UCSD-AML1 (cell line): ENCODE results near the gene MANSC1.
"Not testable (repeated sequence)": the region's sequence is repeated elsewhere in the genome, so short reads cannot be mapped to it uniquely, and the experiment has no call there.

Source experiments
- DNase-seq: peaks from one replicate; lab custom pipeline; 2025; ENCODE audit not compliant: unreplicated experiment; lab: John Stamatoyannopoulos, UW

The MANSC1 gene

DNA sequence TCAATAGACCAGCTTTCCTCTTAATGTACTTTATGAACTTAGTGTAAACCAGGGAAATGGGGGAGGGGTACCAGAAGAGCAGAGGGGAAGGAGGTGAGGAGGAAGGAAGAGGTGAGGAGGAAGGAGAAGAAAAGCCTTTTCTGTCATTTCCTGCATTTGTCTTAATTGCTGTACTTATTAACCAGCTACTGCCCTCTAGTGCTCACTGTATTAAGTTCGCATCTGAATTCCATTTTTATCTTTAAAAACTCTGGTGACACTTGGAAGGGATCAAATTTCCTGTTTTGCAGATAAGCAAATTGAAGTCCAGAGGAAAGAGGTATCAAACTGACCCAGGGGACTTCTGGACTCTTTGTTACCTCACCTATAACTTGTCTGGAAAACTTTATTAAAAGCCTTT lies 22.2 kb downstream of the MANSC1 start:
- DNase-seq, result no peak

GRCh38 chr12:12326262-12326661 lies 23.8 kb downstream of the MANSC1 start:
- no peak for DNase-seq

GRCh38 chr12:12323591-12323990 lies 26.5 kb downstream of the MANSC1 start:
- no peak for DNase-seq

DNA sequence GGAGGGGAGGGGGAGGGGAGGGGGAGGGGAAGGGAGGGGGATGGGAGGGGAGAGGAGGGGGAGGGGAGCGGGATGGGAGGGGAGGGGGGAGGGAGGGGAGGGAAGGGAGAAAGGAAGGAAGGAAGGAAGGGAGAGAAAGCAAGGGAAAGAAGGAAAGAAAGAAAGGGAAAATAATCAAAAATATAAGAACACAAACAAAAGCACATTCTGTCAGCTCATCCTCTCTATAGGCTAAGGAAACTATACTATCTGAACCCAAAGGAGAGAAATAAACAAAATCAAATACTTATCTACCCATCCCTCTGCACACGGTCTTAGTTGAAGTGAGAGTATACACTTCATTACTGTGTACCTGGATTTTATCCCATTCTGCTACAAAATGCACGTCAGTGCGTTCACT lies 26.9 kb downstream of the MANSC1 start:
- no peak for DNase-seq

DNA sequence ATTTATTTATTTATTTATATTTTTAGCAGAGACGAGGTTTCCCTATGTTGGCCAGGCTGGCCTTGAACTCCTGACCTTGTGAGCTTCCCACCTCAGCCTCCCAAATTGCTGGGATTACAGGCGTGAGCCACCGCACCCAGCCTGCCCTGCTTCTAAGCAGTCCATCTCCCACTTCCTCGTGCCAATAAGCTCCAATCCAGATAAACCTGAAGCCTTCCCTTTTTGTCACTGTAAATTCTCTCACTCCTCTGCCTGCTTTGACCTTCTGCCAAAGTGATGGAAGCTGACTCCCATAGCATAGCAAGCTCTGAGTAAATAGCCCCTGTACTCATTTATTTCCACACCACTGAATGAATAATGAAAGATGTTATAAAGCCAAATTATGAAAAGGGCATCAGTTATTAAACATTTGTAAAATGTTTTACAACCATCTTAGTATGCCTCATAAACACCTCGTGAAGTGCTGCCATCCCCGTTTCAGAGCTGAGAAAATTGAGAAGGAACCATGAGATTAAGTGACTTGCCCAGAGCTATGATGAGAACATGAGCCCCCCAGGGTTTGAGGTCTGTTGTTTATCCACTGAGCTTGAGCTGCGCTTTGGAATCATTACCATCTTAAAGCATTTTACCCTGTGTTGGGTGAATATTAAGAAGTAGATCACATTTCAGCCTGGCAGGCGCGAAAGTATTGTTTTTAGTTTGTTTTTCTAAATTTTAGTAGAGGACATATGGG lies 30.4 kb downstream of the MANSC1 start:
- no peak for DNase-seq

DNA sequence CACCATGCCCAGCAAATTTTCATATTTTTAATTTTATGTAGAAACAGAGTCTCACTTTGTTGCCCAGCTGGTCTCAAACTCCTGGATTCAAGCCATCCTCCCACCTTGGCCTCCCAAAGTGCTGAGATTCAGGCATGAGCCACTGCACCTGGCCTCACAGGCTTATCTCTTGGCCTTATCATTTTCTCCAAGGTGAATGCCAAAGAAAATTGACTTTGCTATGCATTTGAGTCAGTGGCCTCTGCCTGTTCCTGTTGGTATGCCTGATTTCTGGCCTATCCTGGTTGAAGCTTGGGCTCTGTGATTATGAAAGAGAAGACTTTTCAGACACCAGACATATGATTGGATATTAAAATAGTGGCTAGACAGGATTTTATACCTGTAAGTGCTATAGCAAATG lies 34.2 kb downstream of the MANSC1 start:
- no peak for DNase-seq

- DNase-seq, result not testable (repeated sequence)
Measured at GRCh38 chr12:12310695-12311094, 39.3 kb downstream of the MANSC1 start.

DNA sequence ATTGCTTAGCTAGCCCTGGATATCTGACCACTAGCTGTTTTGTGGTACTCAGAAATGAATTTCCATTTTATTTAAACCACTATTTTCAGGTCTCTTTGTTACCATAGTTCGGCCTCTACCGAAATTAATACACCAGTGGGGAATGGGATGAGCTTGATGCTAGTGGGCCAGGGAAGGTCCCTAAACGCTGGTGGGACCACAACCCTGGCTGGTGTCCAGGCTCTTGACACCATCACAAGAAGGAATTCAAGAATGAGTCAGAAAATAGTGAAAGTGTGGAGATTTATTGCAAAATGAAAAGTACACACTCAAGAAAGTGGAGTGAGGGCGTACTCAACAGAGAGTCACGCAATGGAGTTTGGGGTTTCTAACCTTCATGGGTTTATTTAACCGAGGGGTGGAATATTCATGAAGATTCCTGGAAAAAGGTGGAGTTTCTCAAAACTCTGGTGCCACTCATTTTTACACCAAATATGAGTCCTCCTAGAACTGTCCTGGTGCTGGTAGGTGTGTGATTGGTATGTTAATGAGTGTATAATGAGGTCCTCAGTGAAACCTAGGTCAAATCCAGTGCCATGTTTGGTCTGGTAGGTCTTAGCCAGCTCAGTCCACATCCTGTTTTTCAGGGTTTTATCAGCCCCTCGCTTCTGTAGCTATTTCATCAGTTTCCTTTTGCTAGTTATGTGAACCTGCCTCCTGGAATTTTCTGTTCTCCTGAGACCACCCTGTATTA lies 44.3 kb downstream of the MANSC1 start:
- DNase-seq, result no peak

GRCh38 chr12:12302976-12303375 lies 47.1 kb downstream of the MANSC1 start:
- DNase-seq, result no peak

DNA sequence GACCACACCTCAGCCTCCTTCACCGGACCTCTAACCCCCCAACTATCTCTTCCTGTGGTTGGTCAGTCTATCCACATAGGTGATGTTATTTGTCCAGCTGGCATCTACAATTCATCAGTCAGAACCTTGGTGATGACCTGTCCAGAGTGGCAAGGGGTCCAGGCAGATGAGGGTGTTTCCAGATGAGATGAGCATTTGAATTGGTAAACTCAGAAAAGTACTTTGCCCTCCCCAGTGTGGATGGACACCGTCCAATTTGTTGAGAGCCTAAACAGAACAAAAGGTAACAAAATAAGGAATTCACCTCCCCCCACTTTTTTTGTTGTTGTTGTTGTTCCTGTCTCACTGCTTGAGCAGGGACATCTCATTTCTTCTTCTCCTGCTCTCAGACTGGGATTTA lies 48.9 kb downstream of the MANSC1 start:
- DNase-seq, result no peak

DNA sequence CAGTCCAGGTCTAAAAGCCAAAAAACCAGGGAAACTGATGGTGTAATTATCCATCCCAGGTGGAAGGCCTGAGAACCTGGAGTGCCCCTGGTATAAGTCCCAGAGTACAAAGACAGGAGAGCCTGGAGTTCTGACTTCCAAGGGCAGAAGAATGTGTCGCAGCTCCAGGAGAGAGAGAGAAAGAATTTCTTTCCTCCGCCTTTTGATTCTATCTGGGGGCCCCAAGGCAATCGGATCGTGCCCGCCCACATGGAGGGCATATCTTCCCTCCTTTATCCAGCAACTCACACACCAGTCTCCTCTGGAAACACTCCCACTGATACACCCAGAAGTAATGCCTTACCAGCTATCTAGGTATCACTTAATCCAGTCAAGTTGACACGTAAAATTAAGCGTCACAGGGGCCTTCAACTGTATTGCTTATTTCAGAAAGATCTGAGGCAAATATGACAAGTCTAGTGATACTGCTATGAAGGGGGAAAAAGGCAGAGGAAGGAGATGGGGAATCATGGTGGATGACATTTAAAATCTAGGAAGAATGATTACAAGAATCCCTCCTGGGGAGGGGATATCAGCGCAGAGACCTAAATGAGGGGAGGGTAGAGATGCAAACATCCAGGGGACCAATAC lies 52.7 kb downstream of the MANSC1 start:
- DNase-seq, result no peak

GRCh38 chr12:12294215-12295005 lies 55.6 kb downstream of the MANSC1 start:
- no peak for DNase-seq

GRCh38 chr12:12290206-12290605 lies 59.8 kb downstream of the MANSC1 start:
- DNase-seq, result no peak

- no peak for DNase-seq
Measured at GRCh38 chr12:12286441-12286840, 63.6 kb downstream of the MANSC1 start.

DNA sequence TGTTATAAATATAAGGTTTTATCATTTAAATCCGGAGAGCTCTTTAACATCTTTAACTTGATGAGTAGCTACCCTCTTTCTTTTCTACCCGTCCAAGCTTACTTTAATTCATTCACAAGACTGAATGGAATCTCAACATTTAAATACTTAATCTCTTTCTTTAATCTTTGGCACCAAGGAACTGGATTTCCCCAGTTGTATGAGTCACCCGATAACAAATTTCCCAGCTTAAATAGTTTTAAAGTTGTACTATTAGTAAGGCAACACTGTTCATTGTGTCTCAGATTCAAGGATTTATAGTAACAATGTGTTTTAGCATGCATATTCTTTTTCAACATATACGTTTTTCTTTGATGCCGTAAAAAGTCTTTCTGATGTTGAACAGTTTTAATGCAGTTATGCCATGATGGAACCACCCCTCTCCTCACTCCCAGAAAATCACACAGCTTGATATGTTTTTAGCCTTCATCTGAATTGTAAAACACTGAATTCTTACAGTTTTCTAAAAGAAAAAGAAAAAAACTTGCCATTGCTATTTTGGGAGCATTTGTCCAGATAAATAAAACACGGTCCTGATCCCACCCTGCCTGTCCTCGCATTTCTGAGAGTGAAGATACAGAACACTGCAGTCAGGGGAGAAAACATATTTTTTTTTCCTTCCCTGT lies 67.1 kb downstream of the MANSC1 start:
- DNase-seq, result no peak

GRCh38 chr12:12282202-12282601 lies 67.8 kb downstream of the MANSC1 start:
- no peak for DNase-seq

GRCh38 chr12:12281134-12281533 lies 68.9 kb downstream of the MANSC1 start:
- DNase-seq, result no peak

DNA sequence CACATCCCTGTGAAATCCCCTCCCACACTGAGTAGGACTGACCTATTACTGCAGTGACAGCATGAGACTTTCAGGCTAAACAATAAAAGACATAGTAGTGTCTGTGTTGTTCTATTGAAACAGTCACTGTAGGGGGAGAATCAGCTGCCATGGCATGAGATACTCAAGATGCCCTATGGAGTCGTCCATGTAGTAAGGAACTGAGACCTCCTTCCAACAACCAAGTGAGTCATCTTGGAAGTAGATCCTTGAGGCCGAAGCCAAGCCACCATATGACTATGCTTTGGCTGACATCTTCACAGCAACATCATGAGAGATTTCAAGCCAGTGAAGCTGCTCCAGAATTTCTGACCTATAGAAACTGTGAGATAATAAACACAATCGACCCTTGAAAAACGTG lies 71.1 kb downstream of the MANSC1 start:
- DNase-seq, result no peak
